Mucosa of rectum (tissue), 2 donors: ENCODE results near the gene EPN2.
A peak's percentile ranks its signal among the peaks of the same experiment; 100 is the strongest.
"Not testable (repeated sequence)": the region's sequence is repeated elsewhere in the genome, so short reads cannot be mapped to it uniquely, and the experiment has no call there.

Source experiments
- H3K27ac ChIP-seq, 2 donors: one replicate each; pipeline ENCODE4 v1.7.0; 2013; ENCODE audit warnings: inconsistent platforms in 2 of 2, low read depth in 2 of 2, low read length in 2 of 2
- H3K27me3 ChIP-seq, 2 donors: one replicate each; pipeline ENCODE4 v1.7.0; 2013; ENCODE audit warnings: low read length in 2 of 2; ENCODE audit not compliant: control insufficient read depth in 2 of 2, insufficient read depth in 2 of 2
- H3K36me3 ChIP-seq, 2 donors: one replicate each; pipeline ENCODE4 v1.7.0; 2013; ENCODE audit warnings: low read length in 2 of 2; ENCODE audit not compliant: control insufficient read depth in 2 of 2, insufficient read depth in 2 of 2
- H3K4me1 ChIP-seq, 2 donors: one replicate each; pipeline ENCODE4 v1.7.0; 2013; ENCODE audit warnings: low read length in 2 of 2, mild to moderate bottlenecking in 1 of 2; ENCODE audit not compliant: control insufficient read depth in 2 of 2, insufficient read depth in 2 of 2
- H3K4me3 ChIP-seq, 2 donors: one replicate each; pipeline ENCODE4 v1.7.0; 2013; ENCODE audit warnings: low read length in 2 of 2
- H3K9ac ChIP-seq, 2 donors: one replicate each; pipeline ENCODE4 v1.7.0; 2013; ENCODE audit warnings: low read length in 2 of 2, low read depth in 1 of 2, mild to moderate bottlenecking in 1 of 2
- H3K9me3 ChIP-seq, 2 donors: one replicate each; pipeline ENCODE4 v1.7.0; 2013; ENCODE audit warnings: low read length in 2 of 2; ENCODE audit not compliant: control insufficient read depth in 2 of 2
- donor health status: healthy.
- donor health status: Normal muscosa, but diverticular disease.

The EPN2 gene

GRCh38 chr17:19237139-19237388, at the start of gene EPN2:
TSS of gene EPN2 (plus strand) at chr17:19237366. CDS start at chr17:19283120, 45,754 bp downstream.
- H3K27ac ChIP-seq = peak within 1 kb of the TSS; percentile 67 to 83

GRCh38 chr17:19187883-19188869, 49.0 kb upstream of the EPN2 start:
- H3K4me1 ChIP-seq, H3K4me3 ChIP-seq, H3K9ac ChIP-seq, H3K27me3 ChIP-seq, H3K9me3 ChIP-seq, H3K27ac ChIP-seq, H3K36me3 ChIP-seq: not testable (repeated sequence)

More at GRCh38 chr17:19237139-19237388, at the start of gene EPN2:
- not testable (repeated sequence) for H3K4me1 ChIP-seq, H3K27me3 ChIP-seq, H3K36me3 ChIP-seq, H3K9me3 ChIP-seq
- peak within 1 kb of the TSS; percentile 87 to 94 for H3K4me3 ChIP-seq
- H3K9ac ChIP-seq = peak within 1 kb of the TSS; percentile 79 to 85

GRCh38 chr17:19188870-19189708, 48.1 kb upstream of the EPN2 start:
- H3K27me3 ChIP-seq, H3K9ac ChIP-seq, H3K36me3 ChIP-seq, H3K9me3 ChIP-seq, H3K4me1 ChIP-seq, H3K27ac ChIP-seq, H3K4me3 ChIP-seq: not testable (repeated sequence)

- H3K36me3 ChIP-seq, H3K4me1 ChIP-seq, H3K4me3 ChIP-seq, H3K9me3 ChIP-seq, H3K27ac ChIP-seq, H3K9ac ChIP-seq, H3K27me3 ChIP-seq: not testable (repeated sequence)
Observed at GRCh38 chr17:19189781-19190405, 47.3 kb upstream of the EPN2 start.

- not testable (repeated sequence) for H3K4me1 ChIP-seq, H3K36me3 ChIP-seq, H3K9ac ChIP-seq, H3K27me3 ChIP-seq, H3K27ac ChIP-seq, H3K9me3 ChIP-seq
- peak overlapping the region; percentile 46 to 56 for H3K4me3 ChIP-seq
Observed at GRCh38 chr17:19196382-19197204, 40.6 kb upstream of the EPN2 start.

DNA sequence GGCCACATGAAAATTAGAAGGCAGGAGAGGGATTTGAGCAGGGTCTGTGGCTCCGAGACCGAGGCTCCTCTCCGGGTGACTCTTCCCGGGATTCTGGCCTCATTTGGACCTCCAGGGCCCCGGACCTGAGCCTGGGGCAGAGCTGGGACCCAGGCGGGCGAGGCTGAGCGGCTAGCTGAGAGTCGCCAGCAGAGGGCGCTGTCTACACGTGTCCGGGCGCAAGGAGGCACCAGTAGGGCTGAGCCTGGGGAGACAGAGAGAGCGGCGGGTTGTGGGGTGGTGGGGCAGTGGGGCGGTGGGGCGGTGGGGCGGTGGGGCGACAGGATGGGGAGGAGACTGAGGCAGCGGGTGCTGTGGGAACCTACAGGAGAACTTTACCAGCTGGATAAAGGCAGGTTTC, 34.7 kb upstream of the EPN2 start:
- H3K27me3 ChIP-seq, H3K4me1 ChIP-seq, H3K9me3 ChIP-seq, H3K4me3 ChIP-seq, H3K36me3 ChIP-seq, H3K9ac ChIP-seq, H3K27ac ChIP-seq: not testable (repeated sequence)

- not testable (repeated sequence) for H3K36me3 ChIP-seq, H3K4me3 ChIP-seq, H3K27me3 ChIP-seq, H3K4me1 ChIP-seq, H3K27ac ChIP-seq, H3K9ac ChIP-seq, H3K9me3 ChIP-seq
Observed at GRCh38 chr17:19203429-19203828, 33.7 kb upstream of the EPN2 start.

GRCh38 chr17:19215074-19215860, 21.9 kb upstream of the EPN2 start:
- H3K9ac ChIP-seq, H3K4me1 ChIP-seq, H3K9me3 ChIP-seq, H3K36me3 ChIP-seq, H3K4me3 ChIP-seq, H3K27me3 ChIP-seq, H3K27ac ChIP-seq: not testable (repeated sequence)

DNA sequence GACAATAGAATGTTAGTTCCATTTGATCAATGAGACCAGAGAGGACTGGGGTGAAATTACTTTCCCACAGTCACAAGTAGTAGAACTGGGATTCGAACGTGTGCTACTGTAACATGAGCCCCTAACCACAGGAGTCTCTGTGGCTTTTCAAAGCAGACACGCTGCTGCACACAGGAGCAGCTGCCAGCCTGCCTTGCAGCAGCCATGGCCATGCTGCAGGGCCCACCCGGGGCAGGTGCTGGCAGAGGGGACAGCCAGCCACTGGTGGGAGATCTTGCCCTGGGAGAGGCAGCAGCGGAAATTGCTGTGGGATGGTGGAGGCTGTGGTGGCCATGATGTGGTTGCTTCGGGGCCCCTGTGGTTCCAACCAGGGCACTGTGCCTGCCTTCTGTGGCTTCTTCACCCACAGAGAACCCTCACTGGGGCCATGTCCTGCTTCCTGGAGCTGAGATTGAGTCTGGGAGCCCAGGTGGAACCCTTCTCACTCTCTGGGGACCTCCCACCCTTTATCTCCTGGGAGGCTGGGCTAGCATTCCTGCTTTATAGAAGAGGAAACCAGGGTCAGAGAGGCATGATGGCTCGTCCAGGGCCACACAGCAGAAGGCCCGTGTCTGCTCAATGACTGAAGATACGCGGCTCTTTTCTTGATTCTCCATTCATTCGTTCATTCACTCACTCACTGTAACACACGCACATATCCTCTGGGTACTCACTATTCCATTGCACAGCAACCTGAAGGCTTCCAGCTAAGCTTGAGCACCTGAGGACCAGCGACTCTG, 20.8 kb upstream of the EPN2 start:
- not testable (repeated sequence) for H3K4me3 ChIP-seq, H3K4me1 ChIP-seq, H3K9me3 ChIP-seq, H3K27me3 ChIP-seq, H3K9ac ChIP-seq, H3K36me3 ChIP-seq, H3K27ac ChIP-seq
